GM20431 (cell line): ENCODE data around the gene ZNF616.
"Not testable (repeated sequence)": the region's sequence is repeated elsewhere in the genome, so short reads cannot be mapped to it uniquely, and the experiment has no call there.

Experiments used
- in situ Hi-C: fragments of 300-500 bp; cut with MseI, MboI; formaldehyde crosslinking; loops from one replicate; pipeline ENCODE4 v1.15.0; 2020; ENCODE audit warnings: low sequenced_read_pairs; ENCODE audit not compliant: unreplicated experiment

Gene ZNF616

GRCh38 chr19:52112624-52113023 is 27.1 kb downstream of the ZNF616 start:
- in situ Hi-C loops: no loop called here

- in situ Hi-C loops: no loop called here
Observed at GRCh38 chr19:52110780-52111179, 29.0 kb downstream of the ZNF616 start.

- in situ Hi-C loops: no loop called here
Observed at GRCh38 chr19:52102782-52103181, 37.0 kb downstream of the ZNF616 start.

GRCh38 chr19:52101866-52102562 is 37.7 kb downstream of the ZNF616 start:
- in situ Hi-C loops: no loop called here

GRCh38 chr19:52099497-52100138 is 40.1 kb downstream of the ZNF616 start:
- in situ Hi-C loops: no loop called here

- in situ Hi-C loops: not testable (repeated sequence)
Observed at GRCh38 chr19:52096416-52096815, 43.3 kb downstream of the ZNF616 start.

- in situ Hi-C loops: no loop called here
Observed at GRCh38 chr19:52095172-52096014, 44.3 kb downstream of the ZNF616 start, which contains the start of gene ZNF841. TSS of gene ZNF841 (minus strand) at chr19:52095765. CDS start at chr19:52084801, 10,964 bp downstream.

GRCh38 chr19:52094526-52095130 is 45.1 kb downstream of the ZNF616 start:
- in situ Hi-C loops: no loop called here

GRCh38 chr19:52086481-52086880 is 53.3 kb downstream of the ZNF616 start:
- in situ Hi-C loops: no loop called here

GRCh38 chr19:52070496-52070895 is 69.2 kb downstream of the ZNF616 start:
- in situ Hi-C loops: no loop called here

- in situ Hi-C loops: no loop called here
Observed at GRCh38 chr19:52069653-52070052, 70.1 kb downstream of the ZNF616 start.

- in situ Hi-C loops: no loop called here
Observed at GRCh38 chr19:52066258-52066863, 73.4 kb downstream of the ZNF616 start.

GRCh38 chr19:52065399-52065798 is 74.3 kb downstream of the ZNF616 start:
- in situ Hi-C loops: no loop called here
